Uterus (tissue), 2 donors: ENCODE measurements around the gene MBP.

Experiments
- CTCF ChIP-seq, 4 experiments: fragments of 200-600 bp in 2 of 4; fragments of 450-650 bp in 2 of 4; sonication (generic) in 2 of 4; IDR thresholded peaks; one replicate each; pipeline ENCODE4 v1.5.1; 2016 to 2019; ENCODE audit warnings: antibody characterized with exemption in 4 of 4, mild to moderate bottlenecking in 2 of 4, moderate library complexity in 1 of 4
- POLR2A ChIP-seq, 2 donors: fragments of 450-650 bp; IDR thresholded peaks; one replicate each; pipeline ENCODE4 v1.6.1; 2016; ENCODE audit warnings: antibody characterized with exemption in 2 of 2, mild to moderate bottlenecking in 1 of 2, moderate library complexity in 1 of 2

- TF ChIP-seq CTCF (IDR thresholded peaks at IDR 0.05), result no peak
- no peak for TF ChIP-seq POLR2A (IDR thresholded peaks at IDR 0.05)
These were observed 18.5 kb downstream of the MBP start for GRCh38 chr18:77114152-77114414.
